Kidney epithelial cell (primary cell): ENCODE results near the gene VPS18. TPM values are rescaled to one million over a fixed set of nuclear protein-coding genes. Genes with fewer than 3 reads are reported as not detected.

Experiments
- DNase-seq: peaks from one replicate; pipeline ENCODE4 v3.0.0-alpha.2; 2010; ENCODE audit warnings: low read depth
- H3K27me3 ChIP-seq: 2 replicates; pipeline ENCODE4 v1.6.0; 2011; ENCODE audit warnings: low read length; ENCODE audit not compliant: control insufficient read depth, insufficient read depth
- H3K36me3 ChIP-seq: 2 replicates; pipeline ENCODE4 v1.5.1; 2011; ENCODE audit warnings: low read length; ENCODE audit not compliant: control insufficient read depth, insufficient read depth
- H3K4me3 ChIP-seq: 2 replicates; pipeline ENCODE4 v1.5.1; 2011; ENCODE audit warnings: low read depth, mild to moderate bottlenecking, control low read depth, low read length
- CTCF ChIP-seq: IDR thresholded peaks from 2 replicates; pipeline ENCODE4 v1.5.1; 2011; ENCODE audit warnings: mild to moderate bottlenecking, moderate library complexity, low read length, control low read depth, inconsistent platforms; ENCODE audit not compliant: insufficient read depth, poor library complexity, severe bottlenecking
- total RNA-seq: library from RNA; depleted of rRNA; stranded (reverse); fragments of >200 nt; gene quantifications from 2 replicates; pipeline ENCODE4 v1.2.3, GENCODE V29; 2015

Gene VPS18
- total RNA-seq, 1 donor from 2014 or later: 66.0 TPM

- peak; percentile 70 for DNase-seq
- H3K36me3 ChIP-seq: no peaks in the 10 kb centered on the region
- TF ChIP-seq CTCF: no peak
- H3K27me3 ChIP-seq: no peaks in the 10 kb centered on the region
- no peak overlapping the region for H3K4me3 ChIP-seq
Observed at GRCh38 chr15:40847223-40847961, 46.9 kb upstream of the VPS18 start.

DNA sequence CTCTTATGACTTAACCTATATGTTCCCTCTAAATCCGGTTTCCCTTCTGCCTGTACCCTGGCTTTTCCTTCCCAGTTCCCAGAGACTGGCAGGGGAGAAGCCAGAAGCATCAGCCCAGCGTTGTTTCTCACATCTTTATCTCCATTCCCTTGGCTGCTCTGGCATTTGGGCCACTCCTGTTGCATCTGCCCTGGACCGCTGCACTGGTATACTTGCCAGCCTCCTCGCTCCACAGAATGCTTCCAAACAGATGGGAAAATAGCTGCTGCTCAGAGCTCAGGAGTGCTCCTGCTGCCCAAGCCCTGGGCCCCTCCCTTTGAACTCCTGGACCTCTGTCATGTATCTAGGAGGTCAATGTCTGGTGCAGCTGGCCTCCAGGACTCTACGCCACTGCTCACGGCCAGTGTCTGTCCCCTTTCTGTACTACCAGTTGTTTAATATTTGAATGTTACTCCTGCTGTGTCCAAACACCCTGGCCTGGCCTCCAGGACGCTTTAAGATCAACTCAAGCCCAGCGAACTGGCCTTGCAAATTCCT lies 43.6 kb upstream of the VPS18 start:
- no peak for TF ChIP-seq CTCF
- DNase-seq: no peak
- no peaks in the 10 kb centered on the region for H3K36me3 ChIP-seq

DNA sequence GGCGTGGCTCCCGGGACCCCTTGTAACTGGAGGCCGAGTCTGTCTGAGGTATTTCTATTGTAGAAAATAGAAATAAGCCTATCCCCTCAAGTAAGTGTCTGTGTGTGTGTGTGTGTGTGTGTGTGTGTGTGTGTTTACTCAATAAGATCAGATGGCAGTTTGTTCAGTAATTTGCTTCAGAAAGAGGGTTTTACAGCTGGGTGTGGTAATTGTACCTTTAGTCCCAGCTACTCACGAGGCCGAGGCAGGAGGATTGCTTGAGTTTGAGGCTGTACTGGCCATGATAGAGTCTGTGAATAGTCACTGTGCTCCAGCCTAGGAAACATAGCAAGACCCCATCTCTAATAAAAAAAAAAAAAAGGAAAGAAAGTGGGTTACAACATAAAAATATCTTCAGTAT lies 41.7 kb upstream of the VPS18 start:
- no peak for TF ChIP-seq CTCF
- no peak overlapping the region for H3K4me3 ChIP-seq
- H3K27me3 ChIP-seq: no peaks in the 10 kb centered on the region
- DNase-seq: no peak
- peaks cover 3% of the 10 kb centered on the region for H3K36me3 ChIP-seq

More for the DNA sequence above, 43.6 kb upstream of the VPS18 start:
- Histone ChIP-seq H3K27me3 (no peaks in the 10 kb centered on the region), H3K4me3 (no peak overlapping the region)

DNA sequence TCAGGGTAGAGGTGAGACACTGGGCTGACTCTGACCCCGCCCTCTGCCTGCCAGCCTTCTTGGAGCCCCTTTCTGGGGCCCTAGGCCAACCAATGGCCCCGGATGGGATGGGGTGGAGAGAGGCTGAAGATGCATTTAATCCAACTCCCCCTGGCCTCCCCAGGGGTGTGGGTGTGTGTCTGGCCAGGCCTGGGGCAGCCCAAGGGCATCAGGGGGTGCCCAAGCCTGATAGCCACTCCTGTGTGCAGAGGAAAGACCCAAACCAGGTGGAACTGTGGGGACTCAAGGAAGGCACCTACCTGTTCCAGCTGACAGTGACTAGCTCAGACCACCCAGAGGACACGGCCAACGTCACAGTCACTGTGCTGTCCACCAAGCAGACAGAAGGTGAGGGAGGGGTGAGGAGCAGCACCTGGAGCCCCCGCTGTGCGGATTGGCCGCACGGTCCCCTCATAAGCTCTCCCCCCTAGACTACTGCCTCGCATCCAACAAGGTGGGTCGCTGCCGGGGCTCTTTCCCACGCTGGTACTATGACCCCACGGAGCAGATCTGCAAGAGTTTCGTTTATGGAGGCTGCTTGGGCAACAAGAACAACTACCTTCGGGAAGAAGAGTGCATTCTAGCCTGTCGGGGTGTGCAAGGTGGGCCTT lies 40.9 kb upstream of the VPS18 start:
- no peak overlapping the region for H3K4me3 ChIP-seq
- H3K27me3 ChIP-seq: no peaks in the 10 kb centered on the region
- DNase-seq: no peak
- TF ChIP-seq CTCF: no peak
- peaks cover 3% of the 10 kb centered on the region for H3K36me3 ChIP-seq

DNA sequence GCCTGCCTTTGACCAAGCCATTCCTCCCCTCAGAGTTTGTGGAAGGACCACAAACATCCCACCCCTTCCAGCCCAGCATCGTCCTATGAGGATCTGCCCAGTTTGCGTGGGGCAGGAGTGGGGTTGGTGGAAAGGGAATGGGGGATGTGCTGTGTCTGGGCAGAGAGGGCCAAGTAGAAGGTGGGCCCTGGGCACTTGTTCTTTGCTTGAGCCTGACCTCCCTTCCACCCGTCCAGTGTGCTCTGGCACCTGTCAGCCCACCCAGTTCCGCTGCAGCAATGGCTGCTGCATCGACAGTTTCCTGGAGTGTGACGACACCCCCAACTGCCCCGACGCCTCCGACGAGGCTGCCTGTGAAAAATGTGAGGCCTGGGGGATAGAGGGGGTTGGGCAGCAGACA lies 40.1 kb upstream of the VPS18 start:
- DNase-seq: no peak
- H3K4me3 ChIP-seq: no peak overlapping the region
- no peaks in the 10 kb centered on the region for H3K27me3 ChIP-seq
- TF ChIP-seq CTCF: no peak
- peaks cover 3% of the 10 kb centered on the region for H3K36me3 ChIP-seq
